ENCODE measurements around the gene TM9SF4.

Gene TM9SF4

DNA sequence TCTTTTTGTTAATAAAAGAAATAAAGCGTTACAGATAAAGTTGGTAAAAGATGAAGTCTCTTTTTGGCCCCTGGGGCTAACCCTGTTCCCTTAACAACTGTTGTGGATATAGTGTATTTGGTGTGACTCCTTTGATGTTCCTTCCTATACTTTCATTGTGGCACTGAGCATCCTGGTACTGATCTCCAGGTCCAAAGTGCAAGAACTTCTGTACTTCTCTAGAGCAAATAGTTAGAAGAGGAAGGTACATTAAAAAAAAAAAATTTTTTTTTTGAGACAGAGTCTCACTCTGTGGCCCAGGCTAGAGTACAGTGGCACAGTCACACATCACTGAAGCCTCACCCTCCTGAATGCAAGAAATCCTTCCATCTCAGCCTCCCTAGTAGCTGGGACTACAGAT is 104.4 kb downstream of the TM9SF4 start:
- no peak for DNase-seq

DNA sequence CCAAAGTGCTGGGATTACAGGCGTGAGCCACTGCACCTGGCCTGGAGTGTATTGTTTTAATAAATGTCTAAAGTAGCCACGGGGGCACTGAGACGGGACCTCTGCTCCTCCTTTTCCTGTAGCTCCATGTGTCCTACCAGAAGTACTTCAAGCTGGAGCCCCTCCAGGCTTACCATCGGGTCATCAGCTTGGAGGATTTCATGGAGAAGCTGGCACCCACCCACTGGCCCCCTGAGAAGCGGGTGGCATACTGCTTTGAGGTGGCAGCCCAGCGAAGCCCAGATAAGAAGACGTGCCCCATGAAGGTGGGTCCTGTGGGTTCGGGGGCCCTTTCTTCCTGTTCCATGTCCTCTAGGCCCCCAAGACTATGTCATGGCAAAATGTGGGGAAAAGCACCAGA is 105.6 kb downstream of the TM9SF4 start:
- DNase-seq, result no peak

DNA sequence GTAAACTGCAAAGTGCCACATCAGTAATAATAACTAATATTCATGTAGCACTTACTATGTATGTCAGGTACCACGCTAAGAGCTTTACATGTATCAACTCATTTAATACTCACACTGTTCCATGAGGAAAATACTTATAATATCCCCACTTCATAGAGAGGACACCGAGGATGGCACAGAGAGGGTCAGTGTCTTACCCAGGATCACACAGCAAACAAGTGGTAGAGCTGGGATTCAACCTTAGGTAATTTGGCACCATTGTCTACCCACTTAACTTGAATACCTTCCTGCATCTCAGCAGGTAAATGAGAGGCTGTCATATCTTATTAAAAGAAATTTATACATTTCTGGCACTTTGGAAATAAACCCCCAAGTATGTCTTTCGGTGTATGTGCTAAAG is 106.2 kb downstream of the TM9SF4 start:
- DNase-seq, result no peak

DNA sequence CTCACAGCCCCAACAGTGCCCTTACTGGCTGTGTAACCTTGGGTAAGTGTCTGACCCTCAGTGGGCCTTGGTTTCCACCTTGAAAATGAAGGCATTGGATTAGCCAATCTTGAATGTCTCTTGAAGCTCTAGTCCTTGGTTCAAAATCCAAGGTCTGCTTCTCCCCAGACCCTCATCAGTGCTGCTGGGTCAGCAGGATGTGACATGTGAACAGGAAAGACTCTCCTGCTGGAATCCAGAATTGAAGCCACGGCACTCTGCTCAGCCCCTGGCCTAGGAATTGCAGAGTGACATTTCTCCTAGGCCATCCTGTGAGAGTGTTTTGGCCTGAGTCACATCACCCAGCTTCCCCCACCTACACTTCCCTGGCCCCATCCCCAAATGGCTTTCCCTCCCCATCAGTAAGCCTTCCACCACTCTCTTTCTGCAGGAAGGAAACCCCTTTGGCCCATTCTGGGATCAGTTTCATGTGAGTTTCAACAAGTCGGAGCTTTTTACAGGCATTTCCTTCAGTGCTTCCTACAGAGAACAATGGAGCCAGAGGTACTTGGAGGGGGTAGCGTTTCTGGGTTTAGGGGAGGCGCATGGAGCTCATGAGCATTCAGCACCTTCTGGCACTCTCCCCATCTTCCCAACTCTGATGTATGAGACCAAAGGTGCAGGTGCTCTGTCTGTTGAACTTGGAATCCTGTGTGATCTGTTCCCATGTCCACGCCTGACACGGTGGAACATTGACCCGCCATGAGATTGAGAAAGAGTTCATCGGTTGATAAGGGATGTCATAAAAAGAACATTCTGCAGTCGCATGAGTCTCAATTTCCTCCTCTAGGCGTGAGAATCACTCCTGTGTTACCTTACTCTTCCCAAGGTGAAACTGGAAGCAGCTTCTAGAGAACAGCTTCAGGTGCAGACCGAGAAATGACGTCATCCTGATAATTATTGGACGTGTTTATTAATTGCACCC is 106.9 kb downstream of the TM9SF4 start:
- no peak for DNase-seq

All from fibroblast of skin of right biceps (primary cell).